Ascending aorta (tissue), 2 donors: Measurements from ENCODE around the gene HIP1R. TPM values are rescaled to one million over a fixed set of nuclear protein-coding genes. Genes with fewer than 3 reads are reported as not detected.
A peak's percentile ranks its signal among the peaks of the same experiment; 100 is the strongest.

Experiments
- DNase-seq, 2 donors: peaks; one replicate each; pipeline ENCODE4 v3.0.0-alpha.2; 2019; ENCODE audit warnings: low spot score in 2 of 2
- H3K27ac ChIP-seq, 2 donors: fragments of 200-600 bp; sonication (generic); one replicate each; pipeline ENCODE4 v1.5.1; 2016 to 2017; ENCODE audit warnings: mild to moderate bottlenecking in 1 of 2
- H3K27me3 ChIP-seq: fragments of 200-600 bp; sonication (generic); one replicate; pipeline ENCODE4 v1.5.1; 2017
- H3K36me3 ChIP-seq, 2 donors: fragments of 200-600 bp; sonication (generic); one replicate each; pipeline ENCODE4 v1.5.1; 2016
- H3K4me1 ChIP-seq, 2 donors: fragments of 200-600 bp; sonication (generic); one replicate each; pipeline ENCODE4 v1.5.1; 2016 to 2017; ENCODE audit warnings: mild to moderate bottlenecking in 1 of 2
- H3K4me3 ChIP-seq, 2 donors: fragments of 200-600 bp; sonication (generic); one replicate each; pipeline ENCODE4 v1.5.1; 2016 to 2017; ENCODE audit warnings: mild to moderate bottlenecking in 1 of 2
- H3K9me3 ChIP-seq, 2 donors: fragments of 200-600 bp; sonication (generic); one replicate each; pipeline ENCODE4 v1.5.1; 2016
- CTCF ChIP-seq, 3 experiments: fragments of 200-600 bp in 2 of 3; fragments of 450-650 bp in 1 of 3; sonication (generic) in 2 of 3; IDR thresholded peaks; one replicate each; pipeline ENCODE4 v1.5.1; 2016 to 2019; ENCODE audit warnings: antibody characterized with exemption in 3 of 3, mild to moderate bottlenecking in 1 of 3, moderate library complexity in 1 of 3
- intact Hi-C: fragments of 100-400 bp; cut with DNase I; formaldehyde crosslinking; loops from one replicate; pipeline ENCODE4 v1.15.1; 2023
- total RNA-seq: library from RNA; depleted of rRNA; stranded (reverse); fragments of >200 nt; gene quantifications from one replicate; pipeline ENCODE4 v1.1.0, GENCODE V29; 2016

Gene HIP1R
- total RNA-seq, 1 donor from 2014 or later = 98.7 TPM

GRCh38 chr12:122868471-122869177 lies 33.4 kb downstream of the HIP1R start:
- peaks cover 4 to 23% of the 10 kb centered on the region in 2 donors for H3K4me1 ChIP-seq
- TF ChIP-seq CTCF (IDR thresholded peaks at IDR 0.05) = no peak
- peak in 1 of 2 donors; percentile 49 for DNase-seq
- H3K27ac ChIP-seq = no peak overlapping the region
- intact Hi-C loops = no loop called here
- H3K4me3 ChIP-seq = no peak overlapping the region
- no peaks in the 10 kb centered on the region for H3K9me3 ChIP-seq
- no peaks in the 10 kb centered on the region for H3K27me3 ChIP-seq
- peaks cover 50 to 67% of the 10 kb centered on the region in 2 donors for H3K36me3 ChIP-seq

DNA sequence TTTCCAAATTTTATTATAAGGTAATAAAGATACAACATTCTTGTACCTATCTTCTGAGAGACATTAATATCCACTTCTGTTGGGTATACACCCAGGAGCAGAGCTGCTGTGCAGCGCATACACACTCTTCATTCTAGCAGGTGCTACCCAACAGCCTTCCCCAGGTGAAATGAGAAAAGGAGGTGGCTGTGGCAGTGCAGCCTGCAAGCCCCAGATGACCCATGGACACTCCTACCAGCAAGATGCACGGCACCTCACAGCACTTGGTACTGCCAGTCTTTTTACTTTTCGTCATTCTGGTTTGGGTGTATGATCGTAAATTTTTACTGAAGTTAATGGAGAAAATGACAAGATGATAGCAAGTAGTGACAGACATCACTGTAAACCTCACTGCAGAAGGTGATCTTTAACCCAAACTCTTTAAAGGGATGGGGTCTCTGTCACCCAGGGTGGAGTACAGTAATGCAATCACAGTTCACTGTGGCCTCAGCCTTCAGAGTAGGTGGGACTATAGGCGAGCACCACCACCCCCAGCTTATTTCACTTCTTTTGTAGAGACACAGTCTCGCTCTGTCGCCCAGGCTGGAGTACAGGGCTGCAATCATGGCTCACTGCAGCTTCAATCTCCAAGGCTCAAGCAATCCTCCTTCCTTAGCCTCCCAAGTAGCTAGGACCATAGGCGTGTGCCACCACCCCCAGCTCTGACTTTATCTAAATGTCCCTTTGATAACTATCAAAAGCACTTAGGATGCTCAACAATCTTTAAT lies 34.1 kb downstream of the HIP1R start:
- Histone ChIP-seq H3K9me3 (no peaks in the 10 kb centered on the region), H3K36me3 (peaks cover 48 to 63% of the 10 kb centered on the region in 2 donors), H3K4me3 (no peak overlapping the region), H3K27ac (no peak overlapping the region), H3K4me1 (peaks cover 4 to 23% of the 10 kb centered on the region in 2 donors), H3K27me3 (no peaks in the 10 kb centered on the region)
- no peak for TF ChIP-seq CTCF (IDR thresholded peaks at IDR 0.05)
- peak in 1 of 2 donors; percentile 50 for DNase-seq
- intact Hi-C loops = no loop called here

DNA sequence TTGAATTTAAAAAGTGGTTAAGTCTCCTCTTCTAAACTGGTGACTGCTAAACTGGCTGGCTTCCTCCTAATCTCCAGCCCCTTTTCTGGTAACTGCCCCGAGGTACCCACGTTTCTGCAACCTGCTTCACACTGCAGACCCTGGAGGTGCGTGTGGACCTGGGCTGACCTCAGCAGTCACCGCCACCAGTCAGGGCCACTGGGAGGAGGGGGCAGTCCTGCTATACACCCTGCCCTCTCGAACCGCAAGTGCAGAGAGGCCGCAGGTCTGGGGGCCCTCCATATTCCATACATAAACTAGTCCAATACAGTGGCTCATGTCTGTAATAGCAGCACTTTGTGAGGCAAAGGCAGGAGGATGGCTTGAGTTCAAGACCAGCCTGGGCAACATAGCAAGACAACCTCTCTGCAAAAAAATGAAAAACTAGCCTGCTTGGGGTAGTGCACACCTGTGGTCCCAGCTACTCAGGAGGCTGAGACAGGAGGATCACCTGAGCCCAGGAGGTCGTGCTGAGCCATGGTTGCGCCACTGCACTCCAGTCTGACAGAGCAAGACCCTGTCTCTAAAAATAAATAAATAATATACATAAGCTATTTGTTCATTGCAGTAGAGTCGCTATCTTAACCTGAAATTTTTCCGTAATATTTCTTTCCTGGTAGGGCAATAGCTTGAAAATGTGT lies 35.0 kb downstream of the HIP1R start:
- Histone ChIP-seq H3K27me3 (no peaks in the 10 kb centered on the region), H3K27ac (peak overlapping the region; percentile 18 to 21), H3K4me3 (no peak overlapping the region), H3K9me3 (no peaks in the 10 kb centered on the region), H3K4me1 (peaks cover 4 to 23% of the 10 kb centered on the region in 2 donors), H3K36me3 (peaks cover 38 to 54% of the 10 kb centered on the region in 2 donors)
- peak in 1 of 2 donors; percentile 56 for DNase-seq
- TF ChIP-seq CTCF (IDR thresholded peaks at IDR 0.05) = no peak
- intact Hi-C loops = no loop called here

DNA sequence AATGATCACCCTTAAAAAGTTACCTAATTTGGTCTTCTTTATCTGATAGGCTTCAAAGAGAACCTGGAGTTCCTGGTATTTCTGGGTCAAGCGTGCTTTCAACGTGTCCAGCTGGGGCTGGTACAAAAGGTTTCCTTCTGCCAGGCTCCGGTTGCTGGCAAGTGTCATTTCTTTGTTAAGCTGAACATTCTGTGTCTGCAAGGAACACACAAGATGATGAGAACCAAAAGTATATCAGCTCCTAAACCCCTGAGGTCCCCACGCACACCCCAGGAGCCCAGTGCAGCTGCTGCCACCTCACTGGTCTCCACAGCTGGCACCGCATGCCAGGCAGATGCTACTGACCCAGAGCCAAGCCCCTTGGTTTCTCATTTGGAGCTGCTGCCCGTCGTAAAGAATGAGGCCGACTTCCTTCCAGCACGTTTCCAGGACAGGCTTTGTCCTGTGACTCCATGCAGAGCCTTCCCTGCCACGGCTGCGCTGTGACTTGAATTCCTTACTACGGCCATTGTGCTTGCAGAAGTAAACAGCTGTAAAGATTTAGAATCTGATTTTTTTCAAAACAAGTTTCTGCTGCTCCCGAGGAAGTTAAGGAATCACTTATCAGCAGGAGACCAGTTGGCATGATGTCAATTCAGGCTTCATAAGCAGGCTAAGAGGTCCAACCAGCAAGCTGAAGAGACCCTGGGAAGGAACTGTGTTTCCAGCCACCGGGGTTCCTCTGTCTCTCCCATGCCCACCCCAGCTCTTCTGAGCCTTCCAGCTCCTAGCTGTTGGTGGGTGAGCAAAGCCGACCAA lies 35.8 kb downstream of the HIP1R start:
- TF ChIP-seq CTCF (IDR thresholded peaks at IDR 0.05) = no peak
- H3K4me3 ChIP-seq = peak overlapping the region; percentile 43 to 47

More for the DNA sequence above, 35.8 kb downstream of the HIP1R start:
- Histone ChIP-seq H3K9me3 (no peaks in the 10 kb centered on the region), H3K4me1 (peaks cover 4 to 23% of the 10 kb centered on the region in 2 donors), H3K27me3 (no peaks in the 10 kb centered on the region), H3K36me3 (peaks cover 37 to 47% of the 10 kb centered on the region in 2 donors), H3K27ac (peak overlapping the region; percentile 73 to 79)
- intact Hi-C loops = no loop called here
- peak in 1 of 2 donors; percentile 71 for DNase-seq
